GM12874 (cell line): ENCODE data around the gene KRTAP12-1.

Experiments used
- TF ChIP-seq, protein P1 (sequence below): IDR thresholded peaks from 2 replicates; pipeline ENCODE4 v1.5.1; 2011; ENCODE audit warnings: low read depth, mild to moderate bottlenecking, control low read depth, low read length, moderate library complexity; ENCODE audit not compliant: insufficient read depth

The KRTAP12-1 gene

DNA sequence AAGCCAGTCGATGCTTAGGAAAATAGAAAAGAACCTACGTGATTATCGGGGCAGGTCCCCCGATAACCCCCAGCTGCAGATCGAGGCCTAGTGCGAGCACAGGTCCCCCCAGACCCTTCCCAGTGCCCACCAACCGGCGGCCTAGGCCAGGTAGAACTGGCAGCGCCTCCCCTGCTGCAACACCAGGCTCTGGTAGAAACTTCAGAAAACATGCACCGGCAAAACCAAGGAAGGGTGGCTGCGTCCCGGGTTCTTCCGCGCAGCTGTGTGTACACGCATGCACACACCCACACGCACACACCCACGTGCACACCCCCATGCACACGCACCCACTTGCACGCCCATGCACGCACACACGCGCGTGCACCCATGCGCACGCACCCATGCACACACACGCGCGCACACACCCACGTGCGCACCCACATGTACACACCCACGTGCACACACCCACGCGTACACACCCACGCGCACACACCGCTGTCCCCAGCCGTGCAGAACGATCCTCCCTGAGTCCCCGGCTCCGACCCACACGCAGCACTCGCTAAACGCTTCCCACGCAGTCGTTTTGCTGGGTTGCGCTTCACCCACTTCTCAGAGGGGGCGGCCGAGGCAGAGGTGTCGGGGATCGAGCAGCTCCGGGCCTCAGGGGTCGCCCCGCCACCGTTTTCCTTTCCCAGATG lies 24.2 kb upstream of the KRTAP12-1 start:
- TF ChIP-seq, protein P1, sequence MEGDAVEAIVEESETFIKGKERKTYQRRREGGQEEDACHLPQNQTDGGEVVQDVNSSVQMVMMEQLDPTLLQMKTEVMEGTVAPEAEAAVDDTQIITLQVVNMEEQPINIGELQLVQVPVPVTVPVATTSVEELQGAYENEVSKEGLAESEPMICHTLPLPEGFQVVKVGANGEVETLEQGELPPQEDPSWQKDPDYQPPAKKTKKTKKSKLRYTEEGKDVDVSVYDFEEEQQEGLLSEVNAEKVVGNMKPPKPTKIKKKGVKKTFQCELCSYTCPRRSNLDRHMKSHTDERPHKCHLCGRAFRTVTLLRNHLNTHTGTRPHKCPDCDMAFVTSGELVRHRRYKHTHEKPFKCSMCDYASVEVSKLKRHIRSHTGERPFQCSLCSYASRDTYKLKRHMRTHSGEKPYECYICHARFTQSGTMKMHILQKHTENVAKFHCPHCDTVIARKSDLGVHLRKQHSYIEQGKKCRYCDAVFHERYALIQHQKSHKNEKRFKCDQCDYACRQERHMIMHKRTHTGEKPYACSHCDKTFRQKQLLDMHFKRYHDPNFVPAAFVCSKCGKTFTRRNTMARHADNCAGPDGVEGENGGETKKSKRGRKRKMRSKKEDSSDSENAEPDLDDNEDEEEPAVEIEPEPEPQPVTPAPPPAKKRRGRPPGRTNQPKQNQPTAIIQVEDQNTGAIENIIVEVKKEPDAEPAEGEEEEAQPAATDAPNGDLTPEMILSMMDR, result no peak

DNA sequence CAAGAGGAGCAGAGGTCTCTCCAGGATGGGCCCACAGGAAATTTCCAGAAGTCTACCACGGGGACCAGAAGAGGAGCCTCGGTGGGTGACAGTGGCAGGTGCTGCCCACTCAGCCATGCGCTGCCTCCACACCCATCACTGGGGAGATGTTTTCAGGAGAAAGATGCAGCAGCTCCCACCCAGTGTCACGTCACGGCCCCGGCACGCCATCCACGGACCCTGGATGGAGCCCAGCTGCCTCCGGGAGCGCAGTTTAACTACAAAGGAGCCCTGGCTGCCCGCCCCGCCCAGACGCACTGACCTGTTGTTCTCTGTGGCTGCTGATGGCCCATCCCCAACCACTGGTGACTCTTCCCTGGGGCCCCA lies 22.7 kb upstream of the KRTAP12-1 start:
- TF ChIP-seq, protein P1, result no peak

- TF ChIP-seq, protein P1, result no peak
Observed at GRCh38 chr21:44703731-44704635, 22.0 kb upstream of the KRTAP12-1 start.

GRCh38 chr21:44702973-44703730 lies 21.2 kb upstream of the KRTAP12-1 start:
- TF ChIP-seq, protein P1, result no peak

GRCh38 chr21:44702111-44702972 lies 20.4 kb upstream of the KRTAP12-1 start:
- TF ChIP-seq, protein P1, result no peak

DNA sequence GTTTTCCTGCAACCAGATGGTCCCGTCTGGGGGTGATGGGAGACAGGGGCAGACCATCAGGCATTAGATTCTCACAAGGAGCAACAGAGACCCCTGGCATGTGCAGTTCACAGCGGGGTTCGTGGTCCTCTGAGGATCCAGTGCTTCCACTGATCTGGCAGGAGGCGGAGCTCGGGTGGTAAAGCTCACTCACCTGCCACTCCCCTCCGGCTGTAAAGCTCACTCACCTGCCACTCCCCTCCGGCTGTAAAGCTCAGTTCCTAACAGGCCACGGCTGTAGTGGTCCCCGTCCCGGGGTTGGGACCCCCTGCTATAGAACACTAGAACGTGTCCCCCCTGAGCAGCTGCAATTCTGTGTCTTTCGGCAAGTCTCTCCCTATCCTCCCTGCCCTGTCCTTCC lies 19.6 kb upstream of the KRTAP12-1 start:
- TF ChIP-seq, protein P1, result no peak

- TF ChIP-seq, protein P1, result no peak
Observed at GRCh38 chr21:44701023-44701400, 19.0 kb upstream of the KRTAP12-1 start.
